Gastrocnemius medialis (tissue), 4 donors: Measurements from ENCODE around the gene PGAM5.

Experiments used
- POLR2A ChIP-seq, 2 donors: fragments of 450-650 bp; IDR thresholded peaks; one replicate each; pipeline ENCODE4 v1.6.1; 2017; ENCODE audit warnings: antibody characterized with exemption in 2 of 2, mild to moderate bottlenecking in 2 of 2, moderate library complexity in 2 of 2
- TF ChIP-seq, protein P1 (sequence below), 5 experiments: fragments of 450-650 bp in 3 of 5; fragments of 200-600 bp in 2 of 5; sonication (generic) in 2 of 5; IDR thresholded peaks in 4 of 5; conservative IDR thresholded peaks in 1 of 5; 1 replicate in 4 of 5; 2 replicates in 1 of 5; pipeline ENCODE4 v1.5.1; 2016 to 2019; ENCODE audit warnings: antibody characterized with exemption in 5 of 5, mild to moderate bottlenecking in 3 of 5, moderate library complexity in 3 of 5

DNA sequence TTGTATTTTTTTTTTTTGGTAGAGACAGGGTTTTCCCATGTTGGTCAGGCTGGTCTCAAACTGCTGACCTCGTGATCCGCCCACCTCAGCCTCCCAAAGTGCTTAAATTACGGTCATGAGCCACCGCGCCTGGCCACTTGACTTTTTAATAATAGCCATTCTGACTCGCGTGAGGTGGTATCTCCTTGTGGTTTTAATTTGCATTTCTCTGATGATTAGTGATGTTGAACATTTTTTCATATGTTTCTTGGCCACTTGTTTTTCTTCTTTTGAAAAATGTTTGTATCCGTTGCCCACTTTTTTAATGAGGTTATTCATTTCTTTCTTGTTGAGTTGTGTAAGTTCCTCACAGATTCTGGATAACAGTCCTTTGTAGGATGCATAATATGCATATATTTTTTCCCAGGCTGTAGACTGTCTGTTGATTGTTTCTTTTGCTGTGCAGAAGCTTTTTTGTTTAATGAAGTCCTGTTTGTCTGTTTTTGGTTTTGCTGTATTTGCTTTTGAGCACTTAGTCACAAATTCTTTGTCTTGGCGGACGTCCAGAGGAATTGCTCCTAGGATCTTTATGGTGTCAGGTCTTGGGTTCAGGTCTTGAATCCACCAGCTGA is 10.3 kb upstream of the PGAM5 start:
- no peak for TF ChIP-seq POLR2A (IDR thresholded peaks at IDR 0.05)
- TF ChIP-seq, protein P1, sequence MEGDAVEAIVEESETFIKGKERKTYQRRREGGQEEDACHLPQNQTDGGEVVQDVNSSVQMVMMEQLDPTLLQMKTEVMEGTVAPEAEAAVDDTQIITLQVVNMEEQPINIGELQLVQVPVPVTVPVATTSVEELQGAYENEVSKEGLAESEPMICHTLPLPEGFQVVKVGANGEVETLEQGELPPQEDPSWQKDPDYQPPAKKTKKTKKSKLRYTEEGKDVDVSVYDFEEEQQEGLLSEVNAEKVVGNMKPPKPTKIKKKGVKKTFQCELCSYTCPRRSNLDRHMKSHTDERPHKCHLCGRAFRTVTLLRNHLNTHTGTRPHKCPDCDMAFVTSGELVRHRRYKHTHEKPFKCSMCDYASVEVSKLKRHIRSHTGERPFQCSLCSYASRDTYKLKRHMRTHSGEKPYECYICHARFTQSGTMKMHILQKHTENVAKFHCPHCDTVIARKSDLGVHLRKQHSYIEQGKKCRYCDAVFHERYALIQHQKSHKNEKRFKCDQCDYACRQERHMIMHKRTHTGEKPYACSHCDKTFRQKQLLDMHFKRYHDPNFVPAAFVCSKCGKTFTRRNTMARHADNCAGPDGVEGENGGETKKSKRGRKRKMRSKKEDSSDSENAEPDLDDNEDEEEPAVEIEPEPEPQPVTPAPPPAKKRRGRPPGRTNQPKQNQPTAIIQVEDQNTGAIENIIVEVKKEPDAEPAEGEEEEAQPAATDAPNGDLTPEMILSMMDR (IDR thresholded peaks at IDR 0.05 in 4 of 5, conservative IDR thresholded peaks at IDR 0.05 in 1 of 5), result no peak
